DND-41 (cell line): Measurements from ENCODE around the gene STK4.

ENCODE experiments used
- EZH2 ChIP-seq: IDR thresholded peaks from 3 replicates; pipeline ENCODE4 v1.6.1; 2012; ENCODE audit warnings: borderline replicate concordance, low read depth, mild to moderate bottlenecking, moderate library complexity, low read length, inconsistent platforms; ENCODE audit not compliant: severe bottlenecking
- TF ChIP-seq, protein P1 (sequence below): IDR thresholded peaks from 2 replicates; pipeline ENCODE4 v1.5.1; 2012; ENCODE audit warnings: borderline replicate concordance, low read length, moderate library complexity, mild to moderate bottlenecking; ENCODE audit not compliant: poor library complexity, severe bottlenecking; ENCODE audit errors: extremely low read depth

DNA sequence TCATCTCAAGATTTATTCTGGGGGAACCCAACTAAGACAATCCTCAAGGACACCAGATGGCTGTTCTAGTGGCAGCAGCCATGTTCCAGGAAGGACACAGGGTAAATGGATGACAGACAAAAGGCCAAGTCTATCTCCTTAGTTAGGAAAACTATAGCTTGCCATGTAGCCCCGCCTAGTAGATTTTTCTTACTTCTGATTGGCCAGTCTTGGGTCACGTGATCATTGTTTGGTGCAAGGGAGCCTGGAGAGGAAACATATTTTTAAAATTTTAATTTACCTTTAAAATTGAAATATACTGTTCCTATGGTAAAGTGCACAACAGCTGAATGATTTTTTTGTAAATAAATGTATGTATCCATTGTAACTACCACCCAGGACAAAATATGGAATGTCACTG lies 139.0 kb downstream of the STK4 start:
- TF ChIP-seq, protein P1, sequence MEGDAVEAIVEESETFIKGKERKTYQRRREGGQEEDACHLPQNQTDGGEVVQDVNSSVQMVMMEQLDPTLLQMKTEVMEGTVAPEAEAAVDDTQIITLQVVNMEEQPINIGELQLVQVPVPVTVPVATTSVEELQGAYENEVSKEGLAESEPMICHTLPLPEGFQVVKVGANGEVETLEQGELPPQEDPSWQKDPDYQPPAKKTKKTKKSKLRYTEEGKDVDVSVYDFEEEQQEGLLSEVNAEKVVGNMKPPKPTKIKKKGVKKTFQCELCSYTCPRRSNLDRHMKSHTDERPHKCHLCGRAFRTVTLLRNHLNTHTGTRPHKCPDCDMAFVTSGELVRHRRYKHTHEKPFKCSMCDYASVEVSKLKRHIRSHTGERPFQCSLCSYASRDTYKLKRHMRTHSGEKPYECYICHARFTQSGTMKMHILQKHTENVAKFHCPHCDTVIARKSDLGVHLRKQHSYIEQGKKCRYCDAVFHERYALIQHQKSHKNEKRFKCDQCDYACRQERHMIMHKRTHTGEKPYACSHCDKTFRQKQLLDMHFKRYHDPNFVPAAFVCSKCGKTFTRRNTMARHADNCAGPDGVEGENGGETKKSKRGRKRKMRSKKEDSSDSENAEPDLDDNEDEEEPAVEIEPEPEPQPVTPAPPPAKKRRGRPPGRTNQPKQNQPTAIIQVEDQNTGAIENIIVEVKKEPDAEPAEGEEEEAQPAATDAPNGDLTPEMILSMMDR, result no peak
- no peak for TF ChIP-seq EZH2
